H9 (cell line): ENCODE data around the gene ENOX1. TPM values are rescaled to one million over a fixed set of nuclear protein-coding genes. Genes with fewer than 3 reads are reported as not detected.

Experiments
- DNase-seq: peaks from one replicate; pipeline ENCODE4 v3.0.0-alpha.2; 2017
- H2AFZ ChIP-seq: one replicate; pipeline ENCODE4 v1.6.1; 2013; ENCODE audit warnings: mild to moderate bottlenecking, low read length, control low read depth, moderate library complexity
- H2AK5ac ChIP-seq: 2 replicates; pipeline ENCODE4 v1.6.1; 2013; ENCODE audit warnings: low read length, control low read depth, mixed read lengths; ENCODE audit not compliant: insufficient read length
- H2BK120ac ChIP-seq: one replicate; pipeline ENCODE4 v1.6.1; 2013; ENCODE audit warnings: low read depth, mild to moderate bottlenecking, low read length, control low read depth, inconsistent platforms; ENCODE audit not compliant: poor library complexity, severe bottlenecking
- H2BK12ac ChIP-seq: 2 replicates; pipeline ENCODE4 v1.6.1; 2013; ENCODE audit warnings: low read length, control low read depth, mixed read lengths, low read depth; ENCODE audit not compliant: insufficient read length
- H2BK15ac ChIP-seq: 2 replicates; pipeline ENCODE4 v1.6.1; 2013; ENCODE audit warnings: low read depth, low read length, control low read depth
- H2BK20ac ChIP-seq: one replicate; pipeline ENCODE4 v1.6.1; 2013; ENCODE audit warnings: low read depth, mild to moderate bottlenecking, low read length, control low read depth, inconsistent platforms; ENCODE audit not compliant: poor library complexity, severe bottlenecking
- H2BK5ac ChIP-seq: 2 replicates; pipeline ENCODE4 v1.6.1; 2013; ENCODE audit warnings: low read length, control low read depth, mixed read lengths; ENCODE audit not compliant: insufficient read length
- H3K14ac ChIP-seq: 2 replicates; pipeline ENCODE4 v1.6.1; 2013; ENCODE audit warnings: low read length, control low read depth; ENCODE audit not compliant: insufficient read depth
- H3K18ac ChIP-seq: 2 replicates; pipeline ENCODE4 v1.6.1; 2013; ENCODE audit warnings: low read depth, mild to moderate bottlenecking, mixed read lengths, low read length, control low read depth; ENCODE audit not compliant: insufficient read length
- H3K23ac ChIP-seq: 2 replicates; pipeline ENCODE4 v1.6.1; 2013; ENCODE audit warnings: low read length, control low read depth, mixed read lengths, low read depth; ENCODE audit not compliant: insufficient read length
- H3K23me2 ChIP-seq: 2 replicates; pipeline ENCODE4 v1.6.1; 2013; ENCODE audit warnings: low read depth, mild to moderate bottlenecking, mixed read lengths, low read length, control low read depth; ENCODE audit not compliant: insufficient read length, poor library complexity, severe bottlenecking
- H3K27ac ChIP-seq: 2 replicates; pipeline ENCODE4 v1.5.1; 2013; ENCODE audit warnings: low read length, control low read depth, mixed read lengths, low read depth; ENCODE audit not compliant: insufficient read length
- H3K27me3 ChIP-seq: 2 replicates; pipeline ENCODE4 v1.6.1; 2013; ENCODE audit warnings: low read length, control low read depth, inconsistent platforms; ENCODE audit not compliant: insufficient read depth
- H3K4ac ChIP-seq: 2 replicates; pipeline ENCODE4 v1.6.1; 2013; ENCODE audit warnings: low read depth, mild to moderate bottlenecking, control low read depth, inconsistent platforms, low read length, moderate library complexity
- H3K4me1 ChIP-seq: 2 replicates; pipeline ENCODE4 v1.6.1; 2013; ENCODE audit warnings: low read length, control low read depth, inconsistent platforms; ENCODE audit not compliant: insufficient read depth
- H3K4me2 ChIP-seq: 2 replicates; pipeline ENCODE4 v1.6.1; 2013; ENCODE audit warnings: low read length, control low read depth, mixed read lengths; ENCODE audit not compliant: insufficient read length, insufficient read depth
- H3K56ac ChIP-seq: 2 replicates; pipeline ENCODE4 v1.6.1; 2013; ENCODE audit warnings: low read depth, mild to moderate bottlenecking, mixed read lengths, low read length, control low read depth; ENCODE audit not compliant: insufficient read length
- H3K79me1 ChIP-seq: 2 replicates; pipeline ENCODE4 v1.6.1; 2013; ENCODE audit warnings: low read depth, mild to moderate bottlenecking, moderate library complexity, low read length, control low read depth, inconsistent platforms; ENCODE audit not compliant: insufficient read depth, poor library complexity, severe bottlenecking
- H3K79me2 ChIP-seq: 2 replicates; pipeline ENCODE4 v1.6.1; 2013; ENCODE audit warnings: low read length, control low read depth, inconsistent platforms; ENCODE audit not compliant: insufficient read depth
- H3K9ac ChIP-seq: 2 replicates; pipeline ENCODE4 v1.6.1; 2013; ENCODE audit warnings: low read length, control low read depth, mixed read lengths; ENCODE audit not compliant: insufficient read length; ENCODE audit errors: extremely low read depth
- H3K9me3 ChIP-seq: one replicate; pipeline ENCODE4 v1.6.1; 2013; ENCODE audit warnings: low read depth, low read length, inconsistent platforms; ENCODE audit not compliant: control insufficient read depth
- H3T11ph ChIP-seq: one replicate; pipeline ENCODE4 v1.6.1; 2013; ENCODE audit warnings: mild to moderate bottlenecking, low read length, control low read depth, inconsistent platforms
- H4K20me1 ChIP-seq: one replicate; pipeline ENCODE4 v1.6.1; 2013; ENCODE audit not compliant: control insufficient read depth, insufficient read length, insufficient read depth
- H4K5ac ChIP-seq: 2 replicates; pipeline ENCODE4 v1.6.1; 2013; ENCODE audit warnings: low read depth, mild to moderate bottlenecking, mixed read lengths, low read length, control low read depth; ENCODE audit not compliant: insufficient read length
- H4K8ac ChIP-seq: replicated peaks from 2 replicates; pipeline ENCODE4 v1.6.1; 2013; ENCODE audit warnings: low read length, control low read depth, mixed read lengths, low read depth; ENCODE audit not compliant: insufficient read length
- H4K91ac ChIP-seq: 2 replicates; pipeline ENCODE4 v1.6.1; 2013; ENCODE audit warnings: low read depth, mild to moderate bottlenecking, moderate library complexity, mixed read lengths, low read length, control low read depth; ENCODE audit not compliant: insufficient read length
- H3K27ac Mint-ChIP-seq, 3 experiments: 2 replicates in 2 of 3; 3 replicates in 1 of 3; pipeline ENCODE4 v1.8.0; 2020 to 2021; ENCODE audit warnings: mixed read lengths in 3 of 3, mild to moderate bottlenecking in 1 of 3, moderate library complexity in 1 of 3
- H3K27me3 Mint-ChIP-seq: 2 replicates; pipeline ENCODE4 v1.8.0; 2021; ENCODE audit warnings: low read depth, mild to moderate bottlenecking, moderate library complexity, mixed read lengths
- H3K36me3 Mint-ChIP-seq, 3 experiments: 2 replicates in 2 of 3; 3 replicates in 1 of 3; pipeline ENCODE4 v1.8.0; 2020 to 2021; ENCODE audit warnings: low read depth in 3 of 3, mixed read lengths in 3 of 3; ENCODE audit not compliant: insufficient read depth in 1 of 3
- H3K4me1 Mint-ChIP-seq, 2 experiments: 2 replicates each; pipeline ENCODE4 v1.8.0; 2020; ENCODE audit warnings: mixed read lengths in 2 of 2
- H3K4me3 Mint-ChIP-seq, 2 experiments: 2 replicates in 1 of 2; 3 replicates in 1 of 2; pipeline ENCODE4 v1.8.0; 2020 to 2021; ENCODE audit warnings: mild to moderate bottlenecking in 2 of 2, mixed read lengths in 2 of 2, moderate library complexity in 1 of 2
- H3K9me3 Mint-ChIP-seq, 2 experiments: 2 replicates in 1 of 2; 3 replicates in 1 of 2; pipeline ENCODE4 v1.8.0; 2020; ENCODE audit warnings: mild to moderate bottlenecking in 2 of 2, mixed read lengths in 2 of 2, moderate library complexity in 1 of 2
- CTCF ChIP-seq: fragments of 200-600 bp; sonication (generic); conservative IDR thresholded peaks from 3 replicates; pipeline ENCODE4 v1.8.0; 2021; ENCODE audit warnings: antibody characterized with exemption, mild to moderate bottlenecking
- WGBS: extraction: QIAGEN DNeasy Blood & Tissue Kit; methylation state at CpG from one replicate; pipeline ENCODE4 v1.1.7; 2013; ENCODE audit warnings: missing lambda C conversion rate, low lambda C conversion rate, mixed read lengths; ENCODE audit not compliant: insufficient read length; ENCODE audit errors: extremely low coverage; 5-methylcytosine and 5-hydroxymethylcytosine counted together
- total RNA-seq: library from RNA; stranded (reverse); gene quantifications from 2 replicates; pipeline ENCODE4 v1.2.1, GENCODE V29; 2021

Gene ENOX1
- total RNA-seq, 1 experiment from 2014 or later = 0.24 TPM

GRCh38 chr13:43214124-43214523 lies 572.6 kb downstream of the ENOX1 start:
- Histone ChIP-seq H2AFZ (no peak overlapping the region), H3K14ac (no peak overlapping the region), H3K27me3 (no peaks in the 10 kb centered on the region), H3K56ac (no peak overlapping the region), H3K79me2 (no peaks in the 10 kb centered on the region), H3K9me3 (no peaks in the 10 kb centered on the region), H3K4ac (no peak overlapping the region), H4K91ac (no peak overlapping the region), H3K79me1 (no peaks in the 10 kb centered on the region), H3K23ac (no peak overlapping the region), H4K8ac (no peak overlapping the region), H4K5ac (no peak overlapping the region), H3K9ac (no peak overlapping the region), H2AK5ac (no peak overlapping the region), H2BK15ac (no peak overlapping the region), H3K4me2 (no peak overlapping the region), H2BK20ac (no peak overlapping the region), H3K18ac (no peak overlapping the region), H4K20me1 (no peaks in the 10 kb centered on the region), H3K4me1 (no peaks in the 10 kb centered on the region), H2BK120ac (no peak overlapping the region), H3T11ph (no peak overlapping the region), H2BK12ac (no peak overlapping the region), H3K23me2 (no peaks in the 10 kb centered on the region), H3K27ac (no peak overlapping the region), H2BK5ac (no peak overlapping the region)
- Mint-ChIP-seq H3K9me3 (no peaks in the 10 kb centered on the region), H3K36me3 (no peaks in the 10 kb centered on the region), H3K4me1 (no peaks in the 10 kb centered on the region), H3K4me3 (no peak overlapping the region), H3K27me3 (no peaks in the 10 kb centered on the region), H3K27ac (no peak overlapping the region)
- WGBS = no CpG with 5 or more reads among the region's 4 CpGs
- no peak for TF ChIP-seq CTCF
- no peak for DNase-seq
